Fibroblast of skin of abdomen (primary cell): ENCODE measurements around the gene CARM1.
"Not testable (repeated sequence)": the region's sequence is repeated elsewhere in the genome, so short reads cannot be mapped to it uniquely, and the experiment has no call there.

Experiments
- DNase-seq: peaks from one replicate; pipeline ENCODE4 v3.0.0-alpha.2; 2013

The CARM1 gene

GRCh38 chr19:10876459-10877240 lies 5.3 kb downstream of the CARM1 start:
- no peak for DNase-seq

- not testable (repeated sequence) for DNase-seq
Observed at GRCh38 chr19:10877608-10878007, 6.3 kb downstream of the CARM1 start.

GRCh38 chr19:10878253-10878652 lies 6.9 kb downstream of the CARM1 start:
- DNase-seq: no peak

GRCh38 chr19:10881403-10882107 lies 10.2 kb downstream of the CARM1 start:
- no peak for DNase-seq

GRCh38 chr19:10882108-10882457 lies 10.7 kb downstream of the CARM1 start:
- no peak for DNase-seq

- DNase-seq: peak; percentile 70
Observed at GRCh38 chr19:10884274-10884673, 12.9 kb downstream of the CARM1 start.

- peak; percentile 37 for DNase-seq
Observed at GRCh38 chr19:10885201-10886169, 14.1 kb downstream of the CARM1 start.

GRCh38 chr19:10887616-10888367 lies 16.4 kb downstream of the CARM1 start:
- DNase-seq: no peak

- DNase-seq: no peak
Observed at GRCh38 chr19:10888421-10888866, 17.1 kb downstream of the CARM1 start.

GRCh38 chr19:10889880-10890279 lies 18.5 kb downstream of the CARM1 start:
- no peak for DNase-seq

GRCh38 chr19:10891405-10892086 lies 20.2 kb downstream of the CARM1 start:
- DNase-seq: no peak

GRCh38 chr19:10892256-10892655 lies 20.9 kb downstream of the CARM1 start:
- no peak for DNase-seq

- no peak for DNase-seq
Observed at GRCh38 chr19:10894911-10895213, 23.5 kb downstream of the CARM1 start.

- DNase-seq: no peak
Observed at GRCh38 chr19:10895363-10895762, 24.0 kb downstream of the CARM1 start.

- DNase-seq: no peak
Observed at GRCh38 chr19:10895920-10896319, 24.6 kb downstream of the CARM1 start.

- DNase-seq: no peak
Observed at GRCh38 chr19:10896851-10897526, 25.6 kb downstream of the CARM1 start.

GRCh38 chr19:10898633-10899032 lies 27.3 kb downstream of the CARM1 start:
- DNase-seq: no peak

GRCh38 chr19:10899151-10899653 lies 27.8 kb downstream of the CARM1 start:
- DNase-seq: no peak

GRCh38 chr19:10907925-10908324 lies 36.6 kb downstream of the CARM1 start:
- DNase-seq: no peak

GRCh38 chr19:10908380-10908960 lies 37.1 kb downstream of the CARM1 start:
- no peak for DNase-seq
